Suppressor macrophage treated with lipopolysaccharide for 4 hours (primary cell): ENCODE data around the gene TPCN2.
"Not testable (repeated sequence)": the region's sequence is repeated elsewhere in the genome, so short reads cannot be mapped to it uniquely, and the experiment has no call there.

Experiments used
- DNase-seq: peaks from one replicate; pipeline ENCODE4 v3.0.0-alpha.2; 2020

Gene TPCN2

DNA sequence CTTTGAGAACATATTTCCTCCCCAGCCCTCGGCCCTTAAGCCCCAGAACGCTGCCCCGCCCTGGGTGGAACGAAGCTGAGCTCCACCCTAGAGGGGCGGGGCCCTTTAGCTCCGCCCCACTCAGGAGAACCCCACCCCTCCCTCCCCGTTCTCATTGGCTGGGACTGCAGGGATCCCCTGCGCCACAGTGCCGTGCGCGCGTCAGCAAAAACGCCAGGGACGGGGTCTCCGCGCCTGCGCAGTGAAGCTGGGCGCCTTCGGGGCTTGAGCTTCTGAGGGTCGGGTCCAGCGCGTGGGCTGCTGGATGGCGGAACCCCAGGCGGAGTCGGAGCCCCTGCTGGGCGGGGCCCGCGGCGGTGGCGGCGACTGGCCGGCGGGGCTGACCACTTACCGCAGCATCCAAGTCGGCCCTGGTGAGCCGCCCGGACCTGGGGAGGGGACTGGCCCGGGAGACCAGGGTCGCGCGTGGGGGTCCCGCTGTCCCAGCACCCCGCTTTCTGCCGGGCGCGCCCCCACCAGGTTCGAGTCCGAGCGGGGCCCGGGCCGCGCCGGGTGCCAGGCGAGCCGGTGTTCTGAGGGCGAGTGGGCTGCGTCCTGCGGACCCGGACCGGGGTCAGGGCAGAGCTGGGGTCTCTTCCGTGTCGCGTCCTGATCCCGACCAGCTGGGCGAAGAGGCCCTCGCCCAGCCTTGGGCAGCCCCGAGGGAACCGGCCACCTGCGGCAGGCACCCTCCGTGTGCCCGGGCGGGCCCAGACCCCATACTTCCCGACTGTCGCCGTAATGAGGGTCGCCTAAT lies at the start of gene TPCN2:
TPCN2 (plus strand) TSS at position 239 of the 796 bp plus-strand sequence; CDS start at position 305, 66 bp downstream.
- DNase-seq, result peak; percentile 98

DNA sequence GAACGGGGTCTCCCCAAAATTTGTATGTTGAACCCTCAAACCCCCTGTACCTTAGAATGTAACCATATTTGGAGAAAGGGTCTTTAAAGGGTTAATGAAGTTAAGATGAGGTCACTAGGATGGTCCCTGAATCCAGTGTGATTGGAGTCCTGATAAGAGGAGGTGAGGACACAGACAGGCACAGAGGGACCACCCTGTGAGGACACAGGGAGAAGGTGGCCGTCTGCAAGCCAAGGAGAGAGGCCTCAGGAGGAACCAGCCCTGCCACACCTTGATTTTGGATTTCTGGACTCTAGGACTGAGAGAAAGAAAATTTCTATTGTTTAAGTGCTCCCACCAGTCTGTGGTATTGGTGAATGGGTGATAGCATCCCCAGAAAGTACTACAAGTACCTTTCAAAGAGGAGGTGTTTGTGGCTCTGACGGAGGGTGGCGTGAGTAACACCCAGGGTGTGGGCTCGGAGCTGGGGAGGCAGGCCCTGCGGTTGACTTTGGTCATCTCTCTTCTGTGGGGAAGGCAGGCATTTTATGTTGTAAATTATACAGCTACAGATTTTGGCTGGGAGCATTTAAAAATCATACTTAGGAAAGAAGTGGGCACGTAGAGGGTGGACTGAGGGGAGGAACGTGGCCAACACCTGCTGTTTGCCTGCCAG lies 49.5 kb upstream of the TPCN2 start:
- no peak for DNase-seq

DNA sequence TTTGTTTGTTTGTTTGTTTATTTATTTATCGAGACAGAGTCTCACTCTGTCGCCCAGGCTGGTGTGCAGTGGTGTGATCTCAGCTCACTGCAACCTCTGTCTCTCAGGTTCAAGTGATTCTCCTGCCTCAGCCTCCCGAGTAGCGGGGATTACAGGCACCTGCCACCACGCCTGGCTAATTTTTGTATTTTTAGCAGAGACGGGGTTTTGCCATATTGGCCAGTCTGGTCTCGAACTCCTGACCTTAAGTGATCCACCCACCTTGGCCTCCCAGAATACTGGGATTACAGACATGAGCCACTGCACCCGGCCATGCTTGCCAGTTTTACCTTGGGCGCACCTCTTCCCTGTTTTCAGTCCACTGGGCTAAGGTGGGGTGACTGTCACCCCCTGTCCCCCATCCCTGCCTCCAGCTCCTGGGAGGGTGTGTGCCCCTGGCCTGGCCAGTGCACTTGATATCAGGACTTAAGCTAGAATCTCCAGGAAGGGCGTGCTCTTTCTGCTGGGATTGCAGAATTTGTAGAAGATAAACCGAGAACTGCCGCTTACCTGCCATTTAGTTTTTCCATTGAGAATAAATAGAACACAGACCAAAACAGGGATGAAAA lies 48.9 kb upstream of the TPCN2 start:
- DNase-seq, result not testable (repeated sequence)

DNA sequence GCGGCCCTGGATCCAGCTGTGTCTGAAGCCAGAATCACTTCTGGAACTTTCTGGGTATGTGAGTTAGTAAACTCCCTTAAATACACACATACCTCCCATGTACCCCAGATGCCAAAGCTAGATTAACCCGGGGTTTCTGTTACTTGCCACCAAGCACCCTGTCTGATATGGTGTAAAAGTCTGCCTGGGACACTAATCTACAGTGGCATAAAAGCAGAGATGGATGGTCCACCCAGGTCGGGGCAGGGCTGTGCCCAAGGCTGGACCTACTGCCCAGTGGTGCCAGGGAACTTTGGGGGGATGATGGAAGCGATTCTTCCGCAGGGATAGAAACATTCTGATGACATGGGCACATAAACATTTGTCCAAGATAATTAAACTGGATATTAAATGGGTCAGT lies 48.3 kb upstream of the TPCN2 start:
- no peak for DNase-seq

DNA sequence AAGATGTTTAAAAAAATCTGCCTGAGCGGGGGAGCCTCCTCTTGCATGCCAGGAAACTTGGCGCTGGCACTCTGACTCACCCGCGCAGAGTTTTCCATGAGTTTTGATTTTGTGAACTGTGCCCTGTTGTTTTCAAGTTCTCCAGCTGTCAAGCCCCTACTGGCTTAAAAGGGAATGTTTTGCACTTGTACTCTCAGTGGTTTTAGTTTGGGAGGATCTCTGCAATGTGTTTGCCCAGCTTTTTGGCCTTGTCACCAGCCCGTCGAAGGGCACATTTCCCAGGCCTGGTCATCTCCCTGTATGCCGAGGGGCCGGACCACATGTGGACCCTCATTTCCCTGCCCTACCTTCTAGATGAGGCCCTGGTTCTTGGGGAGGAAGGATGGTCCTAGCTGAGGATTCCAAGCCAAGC lies 47.9 kb upstream of the TPCN2 start:
- DNase-seq, result no peak

DNA sequence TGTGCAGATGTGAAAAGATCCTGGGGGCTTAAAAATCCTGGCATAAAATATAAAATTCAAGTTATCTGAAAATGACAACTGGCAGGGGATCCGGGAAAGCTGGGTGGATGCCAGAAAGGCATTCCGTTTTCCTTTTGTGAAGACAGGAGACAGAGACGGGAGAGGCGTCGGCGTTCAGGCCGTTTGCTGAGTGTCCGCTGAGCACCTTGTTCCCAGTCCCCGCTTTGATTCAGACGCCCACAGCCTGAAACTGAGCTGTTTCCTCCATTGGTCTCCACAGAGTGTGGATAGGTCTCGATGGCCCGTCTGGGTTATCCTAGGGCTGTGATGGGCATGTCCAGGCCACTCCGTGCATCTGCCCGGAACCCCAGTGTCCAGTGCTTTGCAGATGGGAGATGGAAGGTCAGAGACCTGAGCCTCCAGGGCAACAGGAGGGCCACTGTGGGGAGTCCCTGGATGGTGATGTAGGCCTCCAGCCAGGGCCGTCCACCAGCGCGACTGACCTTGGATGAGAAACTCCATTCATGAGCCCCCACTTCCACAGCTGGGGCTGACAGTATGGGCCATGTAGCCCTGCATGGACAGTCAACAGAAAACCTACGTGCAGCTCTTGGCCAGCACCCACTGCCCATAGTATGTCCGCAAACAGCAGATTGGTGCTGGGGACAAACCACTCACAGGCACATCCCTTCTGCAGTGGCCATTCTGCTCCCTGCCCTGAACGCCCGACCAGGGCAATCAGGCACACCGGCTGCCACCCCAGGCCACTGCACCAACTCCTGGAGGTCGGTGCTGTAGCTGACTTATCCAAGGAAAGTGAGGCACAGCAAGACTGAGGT lies 47.3 kb upstream of the TPCN2 start:
- no peak for DNase-seq

DNA sequence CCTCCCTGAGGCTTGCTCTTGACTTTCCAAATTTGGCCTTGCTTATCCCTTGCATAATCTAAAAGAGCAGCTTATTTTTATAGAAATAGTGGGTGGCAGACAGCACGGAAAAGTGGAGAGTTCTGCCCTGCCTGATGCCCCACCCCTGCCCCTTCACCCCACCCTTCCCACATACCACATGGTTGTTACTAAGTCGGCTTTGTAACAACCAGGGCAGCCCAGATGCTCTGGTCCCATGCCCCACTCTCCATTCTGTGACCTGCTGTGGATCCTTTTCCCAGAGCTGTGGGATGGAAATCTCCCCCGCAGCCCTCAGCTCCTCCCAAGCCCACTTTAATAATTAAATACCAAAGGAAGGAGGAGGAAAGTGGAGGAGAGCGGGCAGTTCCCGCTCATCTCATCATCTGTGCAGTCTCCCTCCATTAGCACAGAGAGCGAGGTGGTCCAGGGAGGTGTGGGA lies 46.6 kb upstream of the TPCN2 start:
- peak; percentile 29 for DNase-seq

DNA sequence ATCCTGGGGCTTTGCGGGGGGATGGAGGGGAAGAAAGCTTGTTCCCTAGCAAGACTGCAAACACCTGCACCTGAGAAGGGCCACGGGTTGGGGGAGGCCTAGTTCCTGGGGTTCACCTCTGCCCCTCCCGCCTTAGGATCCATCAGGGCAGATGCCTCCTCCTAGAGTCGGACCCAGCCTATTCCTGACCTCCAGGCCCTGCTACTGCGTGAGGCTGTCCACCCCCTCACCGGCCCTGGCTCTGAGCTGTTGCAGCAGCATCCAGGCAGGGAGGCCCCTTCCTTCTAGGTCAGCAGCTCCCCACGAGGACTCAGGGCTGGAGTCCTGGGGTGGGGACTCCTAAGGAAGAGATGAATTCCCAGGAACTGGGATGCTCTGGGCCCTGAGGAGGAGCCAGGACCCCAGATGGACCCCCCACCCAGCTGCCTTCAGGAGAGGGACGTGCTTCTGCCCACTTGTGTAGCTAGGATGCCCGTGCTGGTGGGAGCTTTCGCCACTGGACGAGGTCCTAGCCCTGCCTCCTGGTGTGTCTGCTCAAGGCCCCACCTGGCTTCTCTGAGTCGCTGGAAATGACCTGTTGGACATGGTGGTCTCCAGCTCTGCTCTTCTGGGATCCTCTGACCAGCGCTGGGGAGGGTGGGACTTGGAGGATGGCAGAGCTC lies 46.0 kb upstream of the TPCN2 start:
- DNase-seq, result no peak

DNA sequence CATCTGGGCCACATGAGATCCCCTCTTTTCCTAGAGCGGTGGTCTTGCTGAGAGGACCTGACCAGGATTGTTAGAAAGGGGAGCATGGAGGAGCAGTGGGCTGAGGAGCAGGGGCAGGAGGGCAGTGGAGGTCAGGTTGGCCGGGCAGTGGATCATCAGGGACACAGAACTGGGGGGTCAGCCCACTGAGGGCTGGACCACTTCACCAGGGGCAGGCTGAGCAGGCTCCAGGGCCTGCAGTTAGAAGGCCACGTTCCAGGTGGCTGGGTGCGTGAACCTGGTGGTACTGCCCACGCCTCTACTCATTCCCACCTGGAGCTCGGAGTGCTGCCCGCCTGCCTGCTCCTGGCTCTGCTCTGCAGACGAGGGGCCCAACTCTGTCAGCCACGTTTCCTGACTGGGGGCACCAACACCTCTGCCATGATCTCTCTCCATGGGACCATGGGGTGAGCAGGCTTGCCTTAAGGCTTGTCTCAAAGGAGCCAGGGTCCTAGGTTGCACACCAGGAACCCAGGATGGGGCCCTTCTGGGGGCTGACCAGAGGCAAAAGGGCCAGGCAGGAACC lies 45.3 kb upstream of the TPCN2 start:
- DNase-seq, result no peak

DNA sequence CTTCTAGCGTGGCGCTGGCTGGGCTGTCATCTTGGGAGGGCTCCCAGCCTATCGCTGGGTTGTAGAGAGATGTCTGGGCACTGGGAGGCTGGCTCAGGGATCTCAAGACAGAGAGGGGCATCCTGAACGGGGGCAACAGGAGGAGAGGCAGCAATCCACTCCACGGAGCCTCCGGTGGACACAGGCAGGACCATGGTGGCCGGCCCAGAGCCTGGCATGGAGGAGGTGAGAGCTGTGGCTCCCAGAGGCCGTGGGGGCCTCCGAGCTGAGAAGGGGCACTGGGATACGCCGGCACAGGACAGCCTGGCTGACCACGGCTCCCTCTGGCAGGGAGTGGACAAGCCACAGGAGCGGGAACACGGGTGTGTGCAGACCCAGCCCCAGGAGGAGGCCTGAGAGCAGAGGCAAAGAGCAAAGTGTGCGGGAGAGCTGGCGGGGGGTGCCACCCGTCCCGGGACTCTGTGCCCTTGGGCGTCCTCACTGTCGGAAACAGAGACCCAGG lies 44.8 kb upstream of the TPCN2 start:
- no peak for DNase-seq

DNA sequence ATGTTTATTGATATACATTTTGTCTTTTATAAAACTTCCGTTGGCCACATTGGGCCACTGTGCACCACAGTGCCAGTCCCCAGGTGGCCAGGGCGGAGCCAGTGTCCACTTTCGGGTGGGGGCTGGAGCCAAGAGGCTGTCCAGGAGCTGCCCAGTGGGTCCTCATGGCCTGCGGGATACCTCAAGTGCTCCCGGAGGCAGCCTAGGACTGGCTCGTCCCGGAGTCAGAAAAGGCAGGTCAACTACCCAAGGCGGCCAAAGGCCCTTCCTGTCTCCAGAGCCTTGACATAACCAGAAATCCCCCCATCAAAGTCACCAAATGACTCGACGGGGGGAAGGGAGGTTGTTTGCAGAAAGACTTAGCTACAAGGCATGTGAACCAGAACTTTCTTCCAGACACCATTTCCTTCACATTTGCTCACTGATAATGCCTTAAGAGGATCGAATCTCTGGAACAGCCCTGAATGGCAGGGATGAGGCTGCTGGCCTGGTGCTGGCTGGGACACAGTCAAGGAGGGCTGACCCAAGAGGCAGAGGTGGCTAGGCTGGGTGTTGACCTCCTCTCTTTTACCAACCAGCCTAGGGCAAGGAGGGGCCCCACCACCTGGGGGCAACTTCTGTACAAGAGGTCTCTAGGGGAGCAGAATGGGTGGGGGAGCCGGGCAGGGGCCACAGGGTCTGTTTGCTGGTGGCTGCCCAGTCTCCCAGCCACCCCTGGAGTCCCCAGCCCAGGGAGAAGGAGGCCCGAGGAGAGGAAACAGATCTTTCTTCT lies 44.1 kb upstream of the TPCN2 start:
- DNase-seq, result no peak

DNA sequence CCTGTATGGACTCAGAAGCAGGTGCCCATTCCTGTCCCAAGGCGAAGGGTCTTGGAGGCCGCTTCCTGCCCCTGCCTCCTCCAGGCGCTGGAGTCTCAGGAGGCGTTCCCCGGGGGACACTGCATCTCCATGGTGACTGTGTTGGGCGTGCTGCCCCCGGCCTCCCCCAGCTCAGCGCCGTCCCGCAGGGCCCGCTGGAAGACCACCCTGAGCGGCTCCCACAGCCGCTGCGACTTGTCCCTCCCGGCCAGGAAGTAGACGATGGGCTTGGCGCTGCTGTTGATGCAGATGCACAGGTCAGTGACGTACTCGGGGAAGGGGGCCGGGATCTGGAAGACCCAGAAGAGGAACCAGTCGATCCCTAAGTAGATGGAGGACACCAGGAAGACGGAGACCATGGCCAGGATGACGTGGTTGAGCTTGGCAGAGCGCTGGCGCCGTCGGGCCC lies 43.5 kb upstream of the TPCN2 start:
- no peak for DNase-seq

DNA sequence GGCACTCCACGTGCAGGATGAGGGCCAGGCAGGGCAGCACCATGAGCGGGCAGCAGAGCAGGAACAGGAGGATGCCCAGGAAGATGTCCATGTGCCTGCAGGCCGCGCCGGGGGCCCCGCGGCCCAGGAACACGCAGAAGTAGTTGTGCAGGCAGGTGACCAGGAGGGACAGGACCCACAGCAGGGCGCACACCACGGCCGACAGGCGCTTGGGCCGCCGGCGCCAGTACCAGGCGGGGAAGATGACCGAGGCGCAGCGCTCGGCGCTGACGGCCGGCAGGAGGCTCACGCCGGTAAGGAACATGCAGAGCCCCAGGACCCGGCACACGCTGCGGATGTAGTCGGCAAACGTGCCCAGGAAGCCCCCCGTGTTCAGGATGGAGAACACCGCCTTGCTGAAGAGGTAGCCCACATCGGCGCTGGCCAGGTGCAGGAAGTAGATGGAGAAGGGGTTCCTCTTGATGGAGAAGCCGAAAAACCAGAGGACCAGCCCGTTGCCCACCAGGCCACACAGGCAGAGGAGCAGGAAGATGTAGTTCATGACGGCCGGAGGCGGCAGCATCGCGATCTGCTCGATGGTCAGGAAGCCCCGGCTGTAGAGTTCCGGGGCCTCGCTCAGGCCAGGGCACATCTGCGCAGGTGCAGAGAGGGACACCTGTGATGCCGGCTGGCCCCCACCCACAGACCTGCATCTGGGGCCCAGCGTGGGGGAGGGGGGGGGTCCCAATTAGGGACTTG lies 42.9 kb upstream of the TPCN2 start:
- DNase-seq, result no peak

DNA sequence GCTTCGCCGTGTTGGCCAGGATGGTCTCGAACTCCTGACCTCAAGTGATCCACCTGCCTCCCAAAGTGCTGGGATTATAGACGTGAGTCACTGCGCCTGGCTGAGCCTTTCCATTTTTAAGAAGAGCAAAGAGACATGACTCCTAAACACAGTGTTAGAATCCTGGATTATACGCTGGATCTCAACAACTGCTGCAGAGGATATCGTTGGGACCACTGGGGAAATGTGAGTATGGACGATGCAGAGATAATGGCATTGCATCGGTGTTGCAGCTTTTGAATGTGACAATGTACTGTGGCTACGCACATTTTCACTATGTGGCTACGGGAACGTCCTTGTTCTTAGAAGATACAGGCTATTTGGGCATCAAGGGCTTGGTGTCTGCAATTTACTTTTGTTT lies 41.9 kb upstream of the TPCN2 start:
- no peak for DNase-seq

DNA sequence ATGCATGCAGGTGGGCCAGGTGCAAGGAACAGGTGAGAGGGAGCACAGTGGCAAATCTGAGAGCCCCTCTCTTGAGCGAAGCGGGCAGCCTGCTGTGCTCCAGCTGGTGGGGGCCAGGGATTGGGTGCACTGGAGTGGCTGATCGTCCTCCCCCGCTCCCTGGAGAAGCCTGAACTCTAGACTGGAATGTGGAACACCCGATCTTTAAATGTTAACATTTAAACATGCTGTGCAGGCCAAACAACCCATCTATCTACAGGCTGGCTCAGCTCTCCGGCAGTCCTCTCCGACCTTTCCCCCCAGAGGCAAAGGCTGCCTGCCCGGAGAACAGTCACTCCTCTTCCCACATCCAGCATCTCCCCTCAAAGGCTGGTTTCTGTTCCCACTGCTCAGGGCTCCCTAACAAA lies 40.8 kb upstream of the TPCN2 start:
- no peak for DNase-seq

DNA sequence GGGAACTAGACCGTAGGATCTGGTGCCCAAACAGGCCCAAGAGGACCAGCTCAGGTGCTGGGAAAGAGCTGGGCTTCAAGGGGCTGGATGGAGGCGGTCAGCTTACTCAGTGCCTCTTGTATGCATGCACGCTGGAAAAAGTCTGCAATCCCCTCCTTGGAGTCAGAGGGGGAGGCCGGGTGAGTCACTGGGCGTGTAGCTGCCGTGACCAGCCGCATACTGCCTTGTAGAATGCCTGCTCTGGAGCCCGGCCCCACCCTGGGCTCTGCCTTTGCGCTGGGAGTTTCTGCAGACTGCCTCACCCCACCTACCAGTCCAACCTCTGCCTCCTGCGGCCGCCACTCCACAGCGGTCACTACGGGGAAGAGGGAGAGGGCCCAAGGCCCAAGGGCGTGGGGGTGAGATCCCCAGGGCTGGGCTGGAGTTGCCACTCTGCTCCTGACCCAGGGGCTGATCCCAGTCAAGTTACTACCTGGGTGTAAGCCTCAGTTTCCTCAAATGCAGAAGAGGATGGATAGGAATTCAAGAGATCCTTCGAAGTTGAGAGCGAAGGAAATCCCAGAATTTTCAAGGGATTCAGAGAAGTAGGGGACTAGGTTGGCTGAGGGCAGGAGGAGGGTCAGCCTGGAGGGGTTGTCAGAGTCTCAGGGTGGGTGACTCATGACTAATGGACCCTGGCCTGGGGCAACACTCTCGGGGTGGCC lies 39.8 kb upstream of the TPCN2 start:
- peak; percentile 70 for DNase-seq

DNA sequence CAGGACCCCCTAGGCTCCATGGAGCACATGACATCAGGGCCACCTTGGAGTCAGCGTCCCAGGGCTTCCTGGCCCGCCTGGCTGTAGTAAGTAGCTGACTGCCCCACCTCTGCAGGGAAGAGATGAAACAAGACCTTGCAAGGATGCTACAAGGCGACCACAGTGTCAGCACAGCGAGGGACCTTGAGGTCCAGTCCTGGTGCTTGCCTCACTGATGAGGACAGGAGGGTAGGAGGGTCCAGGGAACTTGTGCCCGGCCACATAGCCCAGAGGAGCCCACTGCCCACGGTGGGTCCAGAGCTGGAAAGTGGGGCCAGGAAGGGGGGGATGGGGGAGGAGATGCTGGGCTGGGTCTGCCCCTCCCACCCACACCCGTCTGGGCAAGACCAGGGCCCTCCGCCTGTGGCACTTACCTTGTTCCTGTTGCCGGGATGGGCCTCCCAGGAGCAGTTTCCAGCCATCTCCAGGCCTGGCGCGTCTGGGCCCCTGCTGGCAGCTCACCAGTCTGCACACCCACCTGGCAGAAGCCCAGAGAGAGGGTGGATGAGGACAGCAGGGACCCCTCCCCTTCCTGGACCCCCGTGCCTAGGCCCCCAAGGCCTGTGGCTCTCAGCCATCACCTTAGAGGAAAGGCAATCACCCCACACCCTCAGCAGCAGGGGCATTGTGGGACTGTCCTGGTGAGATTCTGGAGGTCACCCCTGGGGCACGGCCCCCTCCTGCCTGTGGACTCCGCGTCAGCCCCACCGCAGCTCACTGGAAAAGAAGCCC lies 39.1 kb upstream of the TPCN2 start:
- DNase-seq, result no peak

DNA sequence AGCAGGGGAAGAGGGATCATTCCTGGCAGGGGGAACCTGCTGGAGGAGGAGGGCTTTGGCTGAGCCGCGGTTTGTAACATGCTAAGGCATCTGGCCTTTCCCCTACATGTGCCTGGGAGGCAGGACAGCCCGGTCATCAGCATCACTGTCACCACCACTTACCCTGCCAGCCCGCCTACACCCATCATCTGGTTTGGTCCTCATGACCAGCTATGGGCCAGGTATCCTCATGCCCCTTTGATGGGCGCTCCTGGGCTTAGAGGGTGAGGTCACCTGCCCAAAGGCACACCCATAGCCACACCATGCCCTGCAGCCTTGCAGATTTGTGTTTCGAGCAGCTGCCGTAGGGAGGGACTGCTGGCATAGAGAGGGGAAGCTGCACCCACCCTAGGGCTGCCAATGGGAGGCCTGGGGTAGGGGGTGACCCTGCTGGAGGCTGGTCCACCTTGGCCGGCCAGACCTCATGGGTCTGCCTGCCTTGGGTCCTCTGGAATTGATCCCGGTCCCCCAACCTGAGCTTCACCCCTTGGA lies 38.3 kb upstream of the TPCN2 start:
- DNase-seq, result peak; percentile 55
